Activated effector memory CD4-positive, alpha-beta T cell treated with anti-CD3 and anti-CD28 coated beads, Interleukin-2, amount 50 U/mL, for 16 hours (primary cell): ENCODE results near the gene EML1.
A peak's percentile ranks its signal among the peaks of the same experiment; 100 is the strongest.

Source experiments
- DNase-seq: peaks from one replicate; pipeline ENCODE4 v3.0.0-alpha.2; 2020

The EML1 gene

GRCh38 chr14:99971087-99971940 is 178.1 kb downstream of the EML1 start:
- peak; percentile 91 for DNase-seq

- peak; percentile 68 for DNase-seq
Measured at GRCh38 chr14:99971941-99972747, 178.9 kb downstream of the EML1 start.

- DNase-seq, result no peak
Measured at GRCh38 chr14:99972748-99973466, 179.7 kb downstream of the EML1 start.

- no peak for DNase-seq
Measured at GRCh38 chr14:99975190-99975589, 182.0 kb downstream of the EML1 start.

GRCh38 chr14:99976021-99976420 is 182.8 kb downstream of the EML1 start:
- DNase-seq, result no peak

- DNase-seq, result no peak
Measured at GRCh38 chr14:99976681-99977080, 183.5 kb downstream of the EML1 start.

GRCh38 chr14:99980299-99980698 is 187.1 kb downstream of the EML1 start:
- DNase-seq, result no peak

- no peak for DNase-seq
Measured at GRCh38 chr14:99981806-99982205, 188.6 kb downstream of the EML1 start.

GRCh38 chr14:99982537-99983250 is 189.5 kb downstream of the EML1 start:
- peak; percentile 85 for DNase-seq

- DNase-seq, result no peak
Measured at GRCh38 chr14:99983251-99984015, 190.2 kb downstream of the EML1 start.

GRCh38 chr14:99984036-99984435 is 190.8 kb downstream of the EML1 start:
- DNase-seq, result no peak

GRCh38 chr14:99986396-99986795 is 193.2 kb downstream of the EML1 start:
- DNase-seq, result no peak

GRCh38 chr14:99989032-99989431 is 195.8 kb downstream of the EML1 start:
- no peak for DNase-seq

GRCh38 chr14:99990268-99991170 is 197.3 kb downstream of the EML1 start:
- no peak for DNase-seq

GRCh38 chr14:99991331-99991730 is 198.1 kb downstream of the EML1 start:
- no peak for DNase-seq
